ENCODE results near the gene KCNV2.

KCNV2 gene

GRCh38 chr9:2677915-2678889 is 39.1 kb upstream of the KCNV2 start:
- no peaks in the 10 kb centered on the region for H3K9me3 ChIP-seq (ENCODE audit: control insufficient read depth, low read length)
- H3K4me1 ChIP-seq, result peaks cover 8% of the 10 kb centered on the region
- no peaks in the 10 kb centered on the region for H3K79me2 ChIP-seq
- no peak overlapping the region for H3K4me3 ChIP-seq (ENCODE audit: low read depth, low read length)
- peak overlapping the region; percentile 41 for H2AFZ ChIP-seq
- no peaks in the 10 kb centered on the region for H3K27me3 ChIP-seq (ENCODE audit: control insufficient read depth, insufficient read depth, low read length)
- TF ChIP-seq, protein P1, sequence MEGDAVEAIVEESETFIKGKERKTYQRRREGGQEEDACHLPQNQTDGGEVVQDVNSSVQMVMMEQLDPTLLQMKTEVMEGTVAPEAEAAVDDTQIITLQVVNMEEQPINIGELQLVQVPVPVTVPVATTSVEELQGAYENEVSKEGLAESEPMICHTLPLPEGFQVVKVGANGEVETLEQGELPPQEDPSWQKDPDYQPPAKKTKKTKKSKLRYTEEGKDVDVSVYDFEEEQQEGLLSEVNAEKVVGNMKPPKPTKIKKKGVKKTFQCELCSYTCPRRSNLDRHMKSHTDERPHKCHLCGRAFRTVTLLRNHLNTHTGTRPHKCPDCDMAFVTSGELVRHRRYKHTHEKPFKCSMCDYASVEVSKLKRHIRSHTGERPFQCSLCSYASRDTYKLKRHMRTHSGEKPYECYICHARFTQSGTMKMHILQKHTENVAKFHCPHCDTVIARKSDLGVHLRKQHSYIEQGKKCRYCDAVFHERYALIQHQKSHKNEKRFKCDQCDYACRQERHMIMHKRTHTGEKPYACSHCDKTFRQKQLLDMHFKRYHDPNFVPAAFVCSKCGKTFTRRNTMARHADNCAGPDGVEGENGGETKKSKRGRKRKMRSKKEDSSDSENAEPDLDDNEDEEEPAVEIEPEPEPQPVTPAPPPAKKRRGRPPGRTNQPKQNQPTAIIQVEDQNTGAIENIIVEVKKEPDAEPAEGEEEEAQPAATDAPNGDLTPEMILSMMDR (IDR thresholded peaks at IDR 0.05), result no peak
- peak overlapping the region; percentile 11 for H3K4me2 ChIP-seq (ENCODE audit: low read length)
- H3K36me3 ChIP-seq (ENCODE audit: control insufficient read depth, insufficient read depth, low read length), result no peaks in the 10 kb centered on the region
- peak overlapping the region; percentile 64 for H3K27ac ChIP-seq
- H3K9ac ChIP-seq, result no peak overlapping the region

DNA sequence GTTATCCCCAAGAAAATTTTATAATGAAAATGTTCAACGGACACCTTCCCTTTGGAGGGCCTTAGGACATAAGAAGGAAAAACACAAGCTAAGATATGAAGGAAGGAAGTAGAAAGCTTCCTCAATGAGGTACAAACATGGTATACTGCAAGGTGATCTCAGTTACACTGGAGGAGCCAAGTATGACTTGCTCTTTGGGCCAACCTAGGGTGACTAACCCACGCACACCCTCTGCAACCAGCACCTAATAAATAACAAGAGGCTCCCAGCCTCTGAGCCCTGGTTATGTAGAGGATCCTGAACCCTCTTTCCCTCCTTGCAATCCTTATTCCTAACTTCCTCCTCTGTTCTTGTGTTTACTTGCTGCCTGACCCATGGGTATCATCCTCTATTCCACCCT is 38.3 kb upstream of the KCNV2 start:
- Histone ChIP-seq H2AFZ (no peak overlapping the region), H3K4me1 (peaks cover 8% of the 10 kb centered on the region), H3K27me3 (ENCODE audit: control insufficient read depth, insufficient read depth, low read length) (no peaks in the 10 kb centered on the region), H3K4me2 (ENCODE audit: low read length) (no peak overlapping the region), H3K4me3 (ENCODE audit: low read depth, low read length) (no peak overlapping the region), H3K36me3 (ENCODE audit: control insufficient read depth, insufficient read depth, low read length) (no peaks in the 10 kb centered on the region), H3K9me3 (ENCODE audit: control insufficient read depth, low read length) (no peaks in the 10 kb centered on the region), H3K79me2 (no peaks in the 10 kb centered on the region), H3K9ac (no peak overlapping the region), H3K27ac (peak overlapping the region; percentile 64)
- TF ChIP-seq, protein P1 (IDR thresholded peaks at IDR 0.05), result no peak

DNA sequence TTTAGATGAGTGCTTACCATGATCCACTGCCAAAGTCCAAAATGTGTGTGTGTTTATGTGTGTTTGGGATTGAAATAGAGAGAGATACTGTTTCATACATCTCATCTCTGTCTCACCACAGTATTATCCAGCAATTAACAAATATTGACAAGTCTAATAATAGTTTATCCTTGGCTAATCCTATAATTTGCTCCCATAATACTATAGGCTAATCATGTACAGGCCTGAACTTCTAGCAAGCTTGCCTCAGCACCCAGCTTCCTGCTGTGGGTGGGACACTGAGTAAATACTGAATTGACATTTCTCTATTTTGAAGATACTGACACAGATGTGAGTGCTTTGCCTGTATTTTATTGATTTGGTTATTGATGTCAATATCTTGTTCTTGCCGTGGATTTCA is 35.3 kb upstream of the KCNV2 start:
- Histone ChIP-seq H3K9me3 (ENCODE audit: control insufficient read depth, low read length) (no peaks in the 10 kb centered on the region), H3K4me1 (peaks cover 3% of the 10 kb centered on the region), H3K36me3 (ENCODE audit: control insufficient read depth, insufficient read depth, low read length) (no peaks in the 10 kb centered on the region), H3K4me2 (ENCODE audit: low read length) (no peak overlapping the region), H3K79me2 (no peaks in the 10 kb centered on the region), H3K27me3 (ENCODE audit: control insufficient read depth, insufficient read depth, low read length) (no peaks in the 10 kb centered on the region), H3K9ac (no peak overlapping the region), H3K27ac (no peak overlapping the region), H3K4me3 (ENCODE audit: low read depth, low read length) (no peak overlapping the region), H2AFZ (no peak overlapping the region)
- TF ChIP-seq, protein P1 (IDR thresholded peaks at IDR 0.05), result no peak

DNA sequence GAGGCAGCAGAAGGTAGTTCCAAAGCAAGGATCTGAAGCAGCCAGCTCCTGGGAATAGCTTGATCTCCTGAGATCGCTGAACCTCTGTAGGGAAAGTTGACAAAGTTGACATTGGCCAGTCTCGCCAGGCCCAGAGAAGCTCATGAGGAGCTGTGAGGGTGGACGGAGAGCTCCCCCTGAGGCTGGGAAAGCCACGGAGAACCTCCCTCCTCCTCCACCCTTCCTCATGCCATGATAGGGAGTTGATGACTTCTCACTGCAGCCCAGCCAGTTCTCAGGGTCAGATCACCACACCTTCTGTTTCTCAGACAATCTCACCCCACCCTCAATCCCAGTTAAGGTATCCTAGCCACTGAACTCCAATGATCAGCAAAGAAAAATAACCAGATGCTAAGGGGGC is 30.4 kb upstream of the KCNV2 start:
- Histone ChIP-seq H3K4me3 (ENCODE audit: low read depth, low read length) (no peak overlapping the region), H3K79me2 (no peaks in the 10 kb centered on the region), H3K9me3 (ENCODE audit: control insufficient read depth, low read length) (no peaks in the 10 kb centered on the region), H3K36me3 (ENCODE audit: control insufficient read depth, insufficient read depth, low read length) (no peaks in the 10 kb centered on the region), H3K27ac (no peak overlapping the region), H3K4me1 (peaks cover 11% of the 10 kb centered on the region), H3K27me3 (ENCODE audit: control insufficient read depth, insufficient read depth, low read length) (no peaks in the 10 kb centered on the region), H3K9ac (no peak overlapping the region), H2AFZ (no peak overlapping the region), H3K4me2 (ENCODE audit: low read length) (no peak overlapping the region)
- TF ChIP-seq, protein P1 (IDR thresholded peaks at IDR 0.05), result no peak
